Measurements from ENCODE around the gene GSAP.
"Not testable (repeated sequence)": the region's sequence is repeated elsewhere in the genome, so short reads cannot be mapped to it uniquely, and the experiment has no call there.

GSAP gene

GRCh38 chr7:77276120-77276519, 140.0 kb downstream of the GSAP start:
- Histone ChIP-seq H3K4me1 (ENCODE audit: insufficient read depth, poor library complexity, severe bottlenecking) (no peaks in the 10 kb centered on the region), H3K27me3 (ENCODE audit: insufficient read depth, poor library complexity, severe bottlenecking) (no peaks in the 10 kb centered on the region)
- no peak for DNase-seq (ENCODE audit: low spot score)

GRCh38 chr7:77275663-77276062, 140.5 kb downstream of the GSAP start:
- not testable (repeated sequence) for H3K4me3 ChIP-seq (ENCODE audit: severe bottlenecking); DNase-seq (ENCODE audit: low spot score); H3K36me3 ChIP-seq (ENCODE audit: low read depth); H3K27ac ChIP-seq (ENCODE audit: poor library complexity, severe bottlenecking); H3K4me1 ChIP-seq (ENCODE audit: insufficient read depth, poor library complexity, severe bottlenecking); ATAC-seq (ENCODE audit: low read depth); H3K9me3 ChIP-seq (ENCODE audit: severe bottlenecking); H3K27me3 ChIP-seq (ENCODE audit: insufficient read depth, poor library complexity, severe bottlenecking)

More at GRCh38 chr7:77276120-77276519, 140.0 kb downstream of the GSAP start:
- Histone ChIP-seq H3K27ac (ENCODE audit: poor library complexity, severe bottlenecking) (no peak overlapping the region), H3K36me3 (ENCODE audit: low read depth) (no peaks in the 10 kb centered on the region), H3K9me3 (ENCODE audit: severe bottlenecking) (no peaks in the 10 kb centered on the region), H3K4me3 (ENCODE audit: severe bottlenecking) (no peak overlapping the region)
- TF ChIP-seq CTCF (IDR thresholded peaks at IDR 0.05; ENCODE audit: poor library complexity, severe bottlenecking) = no peak
- ATAC-seq (ENCODE audit: low read depth) = no peak

- DNase-seq (ENCODE audit: low spot score) = no peak
- Histone ChIP-seq H3K36me3 (ENCODE audit: low read depth) (no peaks in the 10 kb centered on the region; the same call in 1 of the 2 replicates), H3K27me3 (ENCODE audit: insufficient read depth, poor library complexity, severe bottlenecking) (no peaks in the 10 kb centered on the region), H3K9me3 (ENCODE audit: severe bottlenecking) (no peaks in the 10 kb centered on the region), H3K4me1 (ENCODE audit: insufficient read depth, poor library complexity, severe bottlenecking) (no peaks in the 10 kb centered on the region), H3K27ac (ENCODE audit: poor library complexity, severe bottlenecking) (no peak overlapping the region), H3K4me3 (ENCODE audit: severe bottlenecking) (no peak overlapping the region)
- no peak for TF ChIP-seq CTCF (IDR thresholded peaks at IDR 0.05; ENCODE audit: poor library complexity, severe bottlenecking)
- ATAC-seq (ENCODE audit: low read depth) = no peak
These were observed 144.4 kb downstream of the GSAP start for GRCh38 chr7:77271766-77272165.

GRCh38 chr7:77270094-77270480, 146.1 kb downstream of the GSAP start:
- no peak overlapping the region for H3K4me3 ChIP-seq (ENCODE audit: severe bottlenecking)
- no peak for DNase-seq (ENCODE audit: low spot score)
- no peaks in the 10 kb centered on the region; the same call in 1 of the 2 replicates for H3K36me3 ChIP-seq (ENCODE audit: low read depth)
- no peak overlapping the region for H3K27ac ChIP-seq (ENCODE audit: poor library complexity, severe bottlenecking)
- no peaks in the 10 kb centered on the region for H3K9me3 ChIP-seq (ENCODE audit: severe bottlenecking)
- TF ChIP-seq CTCF (IDR thresholded peaks at IDR 0.05; ENCODE audit: poor library complexity, severe bottlenecking) = no peak
- H3K27me3 ChIP-seq (ENCODE audit: insufficient read depth, poor library complexity, severe bottlenecking) = no peaks in the 10 kb centered on the region
- no peaks in the 10 kb centered on the region for H3K4me1 ChIP-seq (ENCODE audit: insufficient read depth, poor library complexity, severe bottlenecking)
- no peak for ATAC-seq (ENCODE audit: low read depth)

- no peak for TF ChIP-seq CTCF (IDR thresholded peaks at IDR 0.05; ENCODE audit: poor library complexity, severe bottlenecking)
- no peaks in the 10 kb centered on the region for H3K27me3 ChIP-seq (ENCODE audit: insufficient read depth, poor library complexity, severe bottlenecking)
- H3K36me3 ChIP-seq (ENCODE audit: low read depth) = no peaks in the 10 kb centered on the region; the same call in 1 of the 2 replicates
- DNase-seq (ENCODE audit: low spot score) (no peak), ATAC-seq (ENCODE audit: low read depth) (no peak)
- no peak overlapping the region for H3K4me3 ChIP-seq (ENCODE audit: severe bottlenecking)
- no peaks in the 10 kb centered on the region for H3K9me3 ChIP-seq (ENCODE audit: severe bottlenecking)
- H3K4me1 ChIP-seq (ENCODE audit: insufficient read depth, poor library complexity, severe bottlenecking) = no peaks in the 10 kb centered on the region
- no peak overlapping the region for H3K27ac ChIP-seq (ENCODE audit: poor library complexity, severe bottlenecking)
These were observed 146.6 kb downstream of the GSAP start for GRCh38 chr7:77269360-77270093.

All from RWPE2 (cell line).